Measurements from ENCODE around the gene MILR1. TPM values are rescaled to one million over a fixed set of nuclear protein-coding genes. Genes with fewer than 3 reads are reported as not detected.
"Not testable (repeated sequence)": the region's sequence is repeated elsewhere in the genome, so short reads cannot be mapped to it uniquely, and the experiment has no call there.

The MILR1 gene
- total RNA-seq, 2 experiments from 2014 or later: 0.82 TPM; not detected in 1

DNA sequence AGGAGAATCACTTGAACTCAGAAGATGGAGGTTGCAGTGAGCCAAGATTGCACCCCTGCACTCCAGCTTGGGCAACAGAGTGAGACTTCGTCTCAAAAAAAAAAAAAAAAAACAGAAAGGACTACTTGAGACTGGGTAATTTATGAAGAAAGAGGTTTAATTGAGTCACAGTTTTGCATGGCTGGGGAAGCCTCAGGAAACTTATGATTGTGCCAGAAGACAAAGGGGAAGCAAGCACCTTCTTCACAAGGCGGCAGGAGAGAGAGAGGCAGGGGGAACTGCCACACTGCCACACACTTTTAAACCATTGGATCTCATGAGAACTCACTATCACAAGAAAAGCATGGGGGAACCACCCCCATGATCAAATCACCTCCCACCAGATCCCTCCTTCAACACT, 9.0 kb upstream of the MILR1 start:
- CTCF ChIA-PET: no interaction called here
- H3K4me3 Mint-ChIP-seq: no peak overlapping the region

GRCh38 chr17:64441772-64442540, 7.0 kb upstream of the MILR1 start:
- CTCF ChIA-PET: interaction anchor here (0.6 kb wide), 1 partner anchor 143 kb away, joined by 3 read pairs; no protein-coding TSS in a partner anchor
- Mint-ChIP-seq H3K27me3 (no peaks in the 10 kb centered on the region), H3K4me3 (peak overlapping the region; percentile 4), H3K4me1 (peaks cover 20% of the 10 kb centered on the region), H3K27ac (peak overlapping the region; percentile 77), H3K36me3 (peaks cover 21% of the 10 kb centered on the region), H3K9me3 (ENCODE audit: low read depth) (peaks cover 16% of the 10 kb centered on the region)
- peak; percentile 41 for ATAC-seq
- peak; percentile 54 for DNase-seq

More for the DNA sequence above, 9.0 kb upstream of the MILR1 start:
- DNase-seq (no peak), ATAC-seq (no peak)
- peaks cover 22% of the 10 kb centered on the region for H3K9me3 Mint-ChIP-seq (ENCODE audit: low read depth)
- H3K36me3 Mint-ChIP-seq: peaks cover 24% of the 10 kb centered on the region
- H3K27me3 Mint-ChIP-seq: no peaks in the 10 kb centered on the region
- H3K4me1 Mint-ChIP-seq: peaks cover 20% of the 10 kb centered on the region
- no peak overlapping the region for H3K27ac Mint-ChIP-seq

GRCh38 chr17:64442541-64442971, 6.4 kb upstream of the MILR1 start:
- Mint-ChIP-seq H3K9me3 (ENCODE audit: low read depth) (peaks cover 11% of the 10 kb centered on the region), H3K4me3 (peak overlapping the region; percentile 4), H3K27me3 (no peaks in the 10 kb centered on the region), H3K36me3 (peaks cover 15% of the 10 kb centered on the region), H3K4me1 (peaks cover 26% of the 10 kb centered on the region), H3K27ac (peak overlapping the region; percentile 77)
- CTCF ChIA-PET: interaction anchor here (0.6 kb wide), 1 partner anchor 143 kb away, joined by 3 read pairs; no protein-coding TSS in a partner anchor
- ATAC-seq (peak; percentile 35), DNase-seq (peak; percentile 50)

GRCh38 chr17:64443086-64443760, 5.7 kb upstream of the MILR1 start:
- no peak for ATAC-seq
- H3K27ac Mint-ChIP-seq: no peak overlapping the region

DNA sequence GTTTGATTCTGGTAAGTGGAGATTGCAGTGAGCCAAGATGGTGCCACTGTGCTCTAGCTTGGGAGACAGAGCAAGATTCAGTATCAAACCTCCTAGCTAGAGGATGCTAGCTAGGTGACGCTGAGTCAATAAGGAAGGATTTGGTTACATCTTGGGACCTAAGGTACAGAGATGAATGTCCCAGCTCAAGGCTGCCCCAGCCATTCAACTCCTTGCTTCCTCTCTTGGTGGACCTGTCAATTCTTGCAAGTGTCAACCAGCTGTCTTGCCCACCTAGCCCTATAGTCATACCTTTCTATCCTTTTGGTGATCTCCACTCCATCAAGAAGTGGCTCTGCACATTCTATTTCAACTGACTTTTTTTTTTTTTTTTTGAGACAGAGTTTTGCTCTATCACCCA, 1.4 kb upstream of the MILR1 start:
- ATAC-seq: peak; percentile 85

More at GRCh38 chr17:64443086-64443760, 5.7 kb upstream of the MILR1 start:
- Mint-ChIP-seq H3K4me3 (no peak overlapping the region), H3K4me1 (peaks cover 33% of the 10 kb centered on the region), H3K36me3 (peaks cover 11% of the 10 kb centered on the region), H3K9me3 (ENCODE audit: low read depth) (peaks cover 11% of the 10 kb centered on the region), H3K27me3 (no peaks in the 10 kb centered on the region)
- DNase-seq: no peak
- CTCF ChIA-PET: interaction anchor here (1.0 kb wide), 2 partner anchors 9 to 294 kb away, joined by 3 read pairs; no protein-coding TSS in a partner anchor

DNA sequence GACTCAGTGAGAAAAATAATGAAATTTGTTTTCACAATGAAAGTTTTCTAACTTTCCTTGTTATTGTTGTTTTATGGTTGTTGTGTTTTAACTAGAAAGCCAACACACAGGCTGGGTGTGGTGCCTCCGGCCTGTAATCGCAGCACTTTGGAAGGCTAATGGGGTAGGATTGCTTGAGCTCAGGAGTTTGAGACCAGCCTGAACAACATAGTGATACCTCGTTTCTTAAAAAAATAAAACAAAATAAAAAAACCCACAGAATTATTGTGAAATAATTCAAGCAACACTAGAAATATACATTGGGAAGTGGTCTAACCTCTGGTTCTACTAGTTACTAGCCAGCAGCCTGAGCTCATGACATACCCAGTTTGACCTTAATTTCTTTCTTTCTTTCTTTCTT, 630 bp downstream of the MILR1 start:
- H3K36me3 Mint-ChIP-seq: no peaks in the 10 kb centered on the region
- no peaks in the 10 kb centered on the region for H3K9me3 Mint-ChIP-seq (ENCODE audit: low read depth)
- no peaks in the 10 kb centered on the region for H3K27me3 Mint-ChIP-seq
- H3K4me1 Mint-ChIP-seq: peaks cover 21% of the 10 kb centered on the region
- no peak for DNase-seq
- CTCF ChIA-PET: no interaction called here
- no peak for ATAC-seq
- no peak overlapping the region for H3K27ac Mint-ChIP-seq
- no peak overlapping the region for H3K4me3 Mint-ChIP-seq

More for the DNA sequence above, 1.4 kb upstream of the MILR1 start:
- CTCF ChIA-PET: no interaction called here
- H3K4me3 Mint-ChIP-seq: no peak overlapping the region
- H3K4me1 Mint-ChIP-seq: peaks cover 28% of the 10 kb centered on the region
- H3K27ac Mint-ChIP-seq: no peak overlapping the region
- no peaks in the 10 kb centered on the region for H3K9me3 Mint-ChIP-seq (ENCODE audit: low read depth)
- peak; percentile 66 for DNase-seq
- no peaks in the 10 kb centered on the region for H3K36me3 Mint-ChIP-seq
- no peaks in the 10 kb centered on the region for H3K27me3 Mint-ChIP-seq

DNA sequence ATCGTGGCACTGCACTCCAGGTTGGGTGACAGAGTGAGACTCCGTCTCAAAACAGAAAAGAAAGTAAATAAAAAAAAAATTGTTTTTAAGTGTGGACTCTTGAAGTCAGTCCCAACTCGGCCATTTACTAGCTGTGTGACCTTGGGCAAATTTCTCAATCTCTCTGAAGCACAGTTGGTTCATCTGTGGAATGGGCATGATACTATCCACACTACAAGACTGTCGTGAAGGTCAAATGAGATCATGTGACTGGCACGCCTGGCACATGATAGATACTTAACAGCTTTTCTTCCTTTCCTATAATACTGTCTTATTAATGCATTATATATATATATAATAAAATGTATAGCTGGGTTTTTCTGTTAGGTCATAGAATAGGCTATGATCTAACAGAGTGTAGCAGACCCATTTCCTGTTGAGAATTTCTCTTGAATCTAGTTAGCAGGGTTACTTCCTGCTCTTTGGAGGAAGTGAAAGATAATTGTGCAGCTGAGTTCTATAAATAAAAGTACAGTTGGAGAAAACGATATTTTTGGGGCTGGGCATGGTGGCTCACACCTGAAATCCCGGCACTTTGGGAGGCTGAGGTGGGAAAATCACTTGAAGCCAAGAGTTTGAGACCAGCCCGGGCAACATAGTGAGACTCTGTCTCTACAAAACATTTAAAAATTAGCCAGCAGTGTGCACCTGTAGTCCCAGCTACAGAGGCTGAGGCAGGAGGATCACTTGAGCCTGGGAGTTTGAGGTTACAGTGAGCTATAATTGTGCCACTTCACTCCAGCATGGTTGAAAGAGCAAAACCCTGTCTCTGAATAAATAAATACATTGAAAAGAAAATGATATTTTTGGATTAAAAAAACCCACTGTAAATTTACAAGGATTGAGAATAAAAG, 7.3 kb downstream of the MILR1 start:
- CTCF ChIA-PET: interaction anchor here (0.5 to 5.2 kb wide), 6 partner anchors 9 to 215 kb away, joined by 3 to 25 read pairs (median 4); no protein-coding TSS in a partner anchor
- H3K4me3 Mint-ChIP-seq: no peak overlapping the region
- peaks cover 14% of the 10 kb centered on the region for H3K4me1 Mint-ChIP-seq
- ATAC-seq (peak; percentile 76), DNase-seq (no peak)
- H3K36me3 Mint-ChIP-seq: peaks cover 4% of the 10 kb centered on the region
- peak overlapping the region; percentile 83 for H3K27ac Mint-ChIP-seq
- H3K9me3 Mint-ChIP-seq (ENCODE audit: low read depth): no peaks in the 10 kb centered on the region
- H3K27me3 Mint-ChIP-seq: no peaks in the 10 kb centered on the region

DNA sequence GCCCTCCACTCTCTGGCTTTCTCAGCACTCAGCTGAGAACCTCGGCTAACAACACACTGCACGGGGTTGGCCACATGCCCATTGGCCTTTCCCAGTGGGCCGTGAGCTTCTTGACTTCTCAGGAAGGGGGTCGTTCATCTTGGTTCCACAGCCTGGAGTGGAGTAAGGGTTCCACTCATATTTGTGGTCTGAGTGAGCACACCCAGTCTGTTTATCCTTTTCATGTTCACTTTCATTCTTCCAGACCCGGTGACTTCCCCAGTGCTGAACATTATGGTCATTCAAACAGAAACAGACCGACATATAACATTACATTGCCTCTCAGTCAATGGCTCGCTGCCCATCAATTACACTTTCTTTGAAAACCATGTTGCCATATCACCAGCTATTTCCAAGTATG, 8.2 kb downstream of the MILR1 start:
- DNase-seq (no peak), ATAC-seq (no peak)
- H3K27me3 Mint-ChIP-seq: no peaks in the 10 kb centered on the region
- H3K9me3 Mint-ChIP-seq (ENCODE audit: low read depth): no peaks in the 10 kb centered on the region
- H3K4me3 Mint-ChIP-seq: no peak overlapping the region
- H3K4me1 Mint-ChIP-seq: peaks cover 14% of the 10 kb centered on the region
- no peak overlapping the region for H3K27ac Mint-ChIP-seq
- peaks cover 4% of the 10 kb centered on the region for H3K36me3 Mint-ChIP-seq
- CTCF ChIA-PET: interaction anchor here (0.9 to 5.2 kb wide), 3 partner anchors 11 to 36 kb away, joined by 3 to 25 read pairs (median 14); no protein-coding TSS in a partner anchor

GRCh38 chr17:64458756-64459155, 9.8 kb downstream of the MILR1 start:
- CTCF ChIA-PET: interaction anchor here (1.0 to 5.2 kb wide), 2 partner anchors 38 to 278 kb away, joined by 3 to 25 read pairs; no protein-coding TSS in a partner anchor
- ATAC-seq (no peak), DNase-seq (no peak)
- peaks cover 3% of the 10 kb centered on the region for H3K27me3 Mint-ChIP-seq
- H3K27ac Mint-ChIP-seq: no peak overlapping the region
- H3K9me3 Mint-ChIP-seq (ENCODE audit: low read depth): no peaks in the 10 kb centered on the region
- H3K4me3 Mint-ChIP-seq: no peak overlapping the region
- H3K4me1 Mint-ChIP-seq: peaks cover 14% of the 10 kb centered on the region
- peaks cover 4% of the 10 kb centered on the region for H3K36me3 Mint-ChIP-seq

GRCh38 chr17:64459284-64459747, 10.4 kb downstream of the MILR1 start:
- ATAC-seq: no peak
- Mint-ChIP-seq H3K4me3 (no peak overlapping the region), H3K36me3 (peaks cover 4% of the 10 kb centered on the region), H3K27ac (no peak overlapping the region), H3K9me3 (ENCODE audit: low read depth) (no peaks in the 10 kb centered on the region), H3K4me1 (peaks cover 14% of the 10 kb centered on the region), H3K27me3 (peaks cover 3% of the 10 kb centered on the region)
- DNase-seq: no peak
- CTCF ChIA-PET: interaction anchor here (1.0 to 5.2 kb wide), 2 partner anchors 38 to 277 kb away, joined by 3 to 25 read pairs; no protein-coding TSS in a partner anchor

- H3K4me1 Mint-ChIP-seq: peaks cover 14% of the 10 kb centered on the region
- not testable (repeated sequence) for H3K4me3 Mint-ChIP-seq; ATAC-seq; H3K9me3 Mint-ChIP-seq (ENCODE audit: low read depth); H3K27ac Mint-ChIP-seq; H3K36me3 Mint-ChIP-seq; DNase-seq; H3K27me3 Mint-ChIP-seq
- CTCF ChIA-PET: interaction anchor here (5.2 kb wide), 1 partner anchor 39 kb away, joined by 25 read pairs; no protein-coding TSS in a partner anchor
These were observed 10.9 kb downstream of the MILR1 start for GRCh38 chr17:64459818-64460217.

DNA sequence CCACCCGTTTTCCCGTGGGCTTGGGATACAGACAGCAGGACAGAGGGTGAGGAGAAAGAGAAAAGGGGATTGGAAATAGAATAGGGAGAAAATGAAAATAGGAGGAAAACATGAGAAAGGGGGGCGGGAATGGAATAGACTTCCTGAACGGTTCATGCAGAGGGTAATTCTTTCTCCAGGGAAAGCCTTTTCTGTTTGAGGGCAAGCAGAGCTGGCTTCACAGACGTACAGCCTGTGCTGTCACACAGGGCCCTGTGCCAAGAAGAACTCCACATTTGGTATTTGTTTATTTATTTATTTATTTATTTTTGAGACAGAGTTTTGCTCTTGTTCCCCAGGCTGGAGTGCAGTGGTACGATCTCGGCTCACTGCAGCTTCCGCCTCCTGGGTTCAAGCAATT, 12.0 kb downstream of the MILR1 start:
- H3K27me3 Mint-ChIP-seq: peaks cover 11% of the 10 kb centered on the region
- CTCF ChIA-PET: no interaction called here
- no peak overlapping the region for H3K4me3 Mint-ChIP-seq
- no peak overlapping the region for H3K27ac Mint-ChIP-seq
- no peak for DNase-seq
- no peaks in the 10 kb centered on the region for H3K9me3 Mint-ChIP-seq (ENCODE audit: low read depth)
- peaks cover 11% of the 10 kb centered on the region for H3K4me1 Mint-ChIP-seq
- peaks cover 3% of the 10 kb centered on the region for H3K36me3 Mint-ChIP-seq
- ATAC-seq: no peak
